C4-2B (cell line): ENCODE data around the gene NOXA1.

Experiments used
- ZFX ChIP-seq: fragments of 450-650 bp; IDR thresholded peaks from 2 replicates; pipeline ENCODE4 v1.6.1; 2017
- TF ChIP-seq, protein P1 (sequence below): fragments of 450-650 bp; conservative IDR thresholded peaks from 2 replicates; pipeline ENCODE4 v1.5.1; 2017; ENCODE audit warnings: mild to moderate bottlenecking

DNA sequence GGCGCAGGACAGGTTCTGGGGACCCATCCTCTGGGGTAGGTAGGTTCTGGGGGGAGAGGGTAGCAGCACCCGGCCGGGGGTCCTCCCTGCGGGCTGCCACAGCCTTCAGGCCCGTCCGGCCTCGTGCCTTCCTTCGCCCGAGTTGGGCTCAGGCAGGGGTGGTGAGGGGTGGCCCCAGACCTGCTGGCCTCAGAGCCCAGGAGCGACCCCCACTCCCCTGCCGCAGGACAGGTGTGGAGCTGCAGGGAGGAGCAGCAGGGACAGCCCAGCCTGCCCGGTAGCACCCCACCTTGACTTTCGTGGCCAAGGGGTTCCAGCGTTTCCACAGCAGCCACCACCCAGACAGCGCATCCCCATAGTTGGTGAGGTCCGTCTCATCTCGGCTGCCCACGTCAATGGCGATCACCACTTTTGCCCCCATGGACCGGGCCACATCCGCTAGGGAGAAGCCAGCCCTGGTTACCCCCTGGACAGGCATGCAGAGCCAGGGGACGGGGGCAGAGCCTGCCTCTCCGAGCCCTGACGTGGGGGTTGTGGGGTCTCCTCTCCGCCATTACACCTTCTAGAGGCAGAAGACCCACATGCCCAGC is 39.3 kb downstream of the NOXA1 start:
- TF ChIP-seq, protein P1, sequence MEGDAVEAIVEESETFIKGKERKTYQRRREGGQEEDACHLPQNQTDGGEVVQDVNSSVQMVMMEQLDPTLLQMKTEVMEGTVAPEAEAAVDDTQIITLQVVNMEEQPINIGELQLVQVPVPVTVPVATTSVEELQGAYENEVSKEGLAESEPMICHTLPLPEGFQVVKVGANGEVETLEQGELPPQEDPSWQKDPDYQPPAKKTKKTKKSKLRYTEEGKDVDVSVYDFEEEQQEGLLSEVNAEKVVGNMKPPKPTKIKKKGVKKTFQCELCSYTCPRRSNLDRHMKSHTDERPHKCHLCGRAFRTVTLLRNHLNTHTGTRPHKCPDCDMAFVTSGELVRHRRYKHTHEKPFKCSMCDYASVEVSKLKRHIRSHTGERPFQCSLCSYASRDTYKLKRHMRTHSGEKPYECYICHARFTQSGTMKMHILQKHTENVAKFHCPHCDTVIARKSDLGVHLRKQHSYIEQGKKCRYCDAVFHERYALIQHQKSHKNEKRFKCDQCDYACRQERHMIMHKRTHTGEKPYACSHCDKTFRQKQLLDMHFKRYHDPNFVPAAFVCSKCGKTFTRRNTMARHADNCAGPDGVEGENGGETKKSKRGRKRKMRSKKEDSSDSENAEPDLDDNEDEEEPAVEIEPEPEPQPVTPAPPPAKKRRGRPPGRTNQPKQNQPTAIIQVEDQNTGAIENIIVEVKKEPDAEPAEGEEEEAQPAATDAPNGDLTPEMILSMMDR, result no peak
- no peak for TF ChIP-seq ZFX
